ENCODE data around the gene DUSP2.
"Not testable (repeated sequence)": the region's sequence is repeated elsewhere in the genome, so short reads cannot be mapped to it uniquely, and the experiment has no call there.

Gene DUSP2

GRCh38 chr2:96143848-96144480, 1.3 kb downstream of the DUSP2 start:
- H3K36me3 ChIP-seq (ENCODE audit: control insufficient read depth in 1 of 2, insufficient read depth in 2 of 2, low read depth in 1 of 2, low read length in 2 of 2) = peaks cover 0 to 2% of the 10 kb centered on the region in 2 experiments
- 81% methylated on average over 23 of the region's 23 CpGs for WGBS
- no peak overlapping the region for H2BK15ac ChIP-seq (ENCODE audit: low read depth, poor library complexity, severe bottlenecking)
- no peak overlapping the region for H3K14ac ChIP-seq (ENCODE audit: low read length in 2 of 2)
- H3K27me3 ChIP-seq (ENCODE audit: control insufficient read depth in 1 of 2, insufficient read depth in 1 of 2, low read length in 2 of 2) = peaks cover 22 to 24% of the 10 kb centered on the region in 2 experiments
- H3K27ac ChIP-seq (ENCODE audit: low read length, poor library complexity, severe bottlenecking) = no peak overlapping the region
- H3K9ac ChIP-seq (ENCODE audit: low read length) = no peak overlapping the region
- no peak for DNase-seq
- H2AFZ ChIP-seq (ENCODE audit: low read depth, low read length) = no peak overlapping the region
- no peak overlapping the region for H2BK12ac ChIP-seq (ENCODE audit: low read length in 2 of 2)
- H4K8ac ChIP-seq (ENCODE audit: low read length) = no peak overlapping the region
- H3K4ac ChIP-seq (ENCODE audit: low read depth in 1 of 2, low read length in 2 of 2) = no peak overlapping the region
- H3K9me3 ChIP-seq (ENCODE audit: control insufficient read depth, low read length) = no peaks in the 10 kb centered on the region
- no peaks in the 10 kb centered on the region for H3K79me1 ChIP-seq (replicated peaks; ENCODE audit: low read length, poor library complexity, severe bottlenecking)
- H2BK120ac ChIP-seq (ENCODE audit: low read depth, low read length) = no peak overlapping the region
- H2AK5ac ChIP-seq (ENCODE audit: low read length, severe bottlenecking) = no peak overlapping the region
- no peak overlapping the region for H3K23ac ChIP-seq (ENCODE audit: low read length in 2 of 2)
- no peak overlapping the region for H3K18ac ChIP-seq (ENCODE audit: low read depth in 1 of 2, low read length in 2 of 2)
- no peak overlapping the region for H2BK5ac ChIP-seq (ENCODE audit: low read depth, low read length, poor library complexity, severe bottlenecking)
- peak overlapping the region; percentile 32 for H4K91ac ChIP-seq (ENCODE audit: low read length)
- no peak overlapping the region for H3K4me2 ChIP-seq (ENCODE audit: low read length, poor library complexity, severe bottlenecking)
- H3K4me1 ChIP-seq (ENCODE audit: control insufficient read depth, insufficient read depth, low read depth, low read length) = peaks cover 28% of the 10 kb centered on the region
- H3K4me3 ChIP-seq (ENCODE audit: insufficient read depth in 1 of 2, low read depth in 1 of 2, low read length in 2 of 2) = peak overlapping the region in 1 of 2 experiments; percentile 74

- Histone ChIP-seq H2BK15ac (ENCODE audit: low read depth, poor library complexity, severe bottlenecking) (no peak overlapping the region), H2AK5ac (ENCODE audit: low read length, severe bottlenecking) (no peak overlapping the region), H3K27ac (ENCODE audit: low read length, poor library complexity, severe bottlenecking) (no peak overlapping the region), H4K91ac (ENCODE audit: low read length) (no peak overlapping the region), H3K18ac (ENCODE audit: low read depth in 1 of 2, low read length in 2 of 2) (no peak overlapping the region), H3K4me2 (ENCODE audit: low read length, poor library complexity, severe bottlenecking) (no peak overlapping the region), H3K9ac (ENCODE audit: low read length) (no peak overlapping the region), H3K4ac (ENCODE audit: low read depth in 1 of 2, low read length in 2 of 2) (no peak overlapping the region), H2BK5ac (ENCODE audit: low read depth, low read length, poor library complexity, severe bottlenecking) (no peak overlapping the region), H3K36me3 (ENCODE audit: control insufficient read depth in 1 of 2, insufficient read depth in 2 of 2, low read depth in 1 of 2, low read length in 2 of 2) (peaks cover 0 to 2% of the 10 kb centered on the region in 2 experiments), H3K23ac (ENCODE audit: low read length in 2 of 2) (no peak overlapping the region), H4K8ac (ENCODE audit: low read length) (no peak overlapping the region), H3K14ac (ENCODE audit: low read length in 2 of 2) (no peak overlapping the region), H3K27me3 (ENCODE audit: control insufficient read depth in 1 of 2, insufficient read depth in 1 of 2, low read length in 2 of 2) (peaks cover 24% of the 10 kb centered on the region in 2 experiments), H3K4me1 (ENCODE audit: control insufficient read depth, insufficient read depth, low read depth, low read length) (peaks cover 22% of the 10 kb centered on the region), H3K4me3 (ENCODE audit: insufficient read depth in 1 of 2, low read depth in 1 of 2, low read length in 2 of 2) (no peak overlapping the region), H2BK12ac (ENCODE audit: low read length in 2 of 2) (no peak overlapping the region), H3K9me3 (ENCODE audit: control insufficient read depth, low read length) (no peaks in the 10 kb centered on the region), H2BK120ac (ENCODE audit: low read depth, low read length) (no peak overlapping the region), H2AFZ (ENCODE audit: low read depth, low read length) (no peak overlapping the region), H3K79me1 (replicated peaks; ENCODE audit: low read length, poor library complexity, severe bottlenecking) (no peaks in the 10 kb centered on the region)
- 93% methylated on average over 10 of the region's 10 CpGs for WGBS
- DNase-seq = no peak
Measured at GRCh38 chr2:96143231-96143847, 1.9 kb downstream of the DUSP2 start.

GRCh38 chr2:96142217-96143113, 2.8 kb downstream of the DUSP2 start:
- DNase-seq = no peak
- Histone ChIP-seq H3K4me2 (ENCODE audit: low read length, poor library complexity, severe bottlenecking) (no peak overlapping the region), H2BK120ac (ENCODE audit: low read depth, low read length) (no peak overlapping the region), H3K14ac (ENCODE audit: low read length in 2 of 2) (no peak overlapping the region), H3K4me3 (ENCODE audit: insufficient read depth in 1 of 2, low read depth in 1 of 2, low read length in 2 of 2) (no peak overlapping the region), H3K23ac (ENCODE audit: low read length in 2 of 2) (no peak overlapping the region), H2BK15ac (ENCODE audit: low read depth, poor library complexity, severe bottlenecking) (no peak overlapping the region), H3K18ac (ENCODE audit: low read depth in 1 of 2, low read length in 2 of 2) (no peak overlapping the region), H3K79me1 (replicated peaks; ENCODE audit: low read length, poor library complexity, severe bottlenecking) (no peaks in the 10 kb centered on the region), H3K9me3 (ENCODE audit: control insufficient read depth, low read length) (no peaks in the 10 kb centered on the region), H2BK12ac (ENCODE audit: low read length in 2 of 2) (no peak overlapping the region), H3K4me1 (ENCODE audit: control insufficient read depth, insufficient read depth, low read depth, low read length) (peaks cover 18% of the 10 kb centered on the region), H3K4ac (ENCODE audit: low read depth in 1 of 2, low read length in 2 of 2) (no peak overlapping the region), H3K36me3 (ENCODE audit: control insufficient read depth in 1 of 2, insufficient read depth in 2 of 2, low read depth in 1 of 2, low read length in 2 of 2) (peaks cover 0 to 2% of the 10 kb centered on the region in 2 experiments), H3K27ac (ENCODE audit: low read length, poor library complexity, severe bottlenecking) (no peak overlapping the region), H3K9ac (ENCODE audit: low read length) (no peak overlapping the region), H2AK5ac (ENCODE audit: low read length, severe bottlenecking) (no peak overlapping the region), H4K8ac (ENCODE audit: low read length) (no peak overlapping the region), H4K91ac (ENCODE audit: low read length) (no peak overlapping the region), H2AFZ (ENCODE audit: low read depth, low read length) (no peak overlapping the region), H2BK5ac (ENCODE audit: low read depth, low read length, poor library complexity, severe bottlenecking) (no peak overlapping the region), H3K27me3 (ENCODE audit: control insufficient read depth in 1 of 2, insufficient read depth in 1 of 2, low read length in 2 of 2) (peaks cover 24 to 28% of the 10 kb centered on the region in 2 experiments)
- 89% methylated on average over 24 of the region's 26 CpGs for WGBS

GRCh38 chr2:96141624-96141967, 3.6 kb downstream of the DUSP2 start:
- not testable (repeated sequence) for H3K9me3 ChIP-seq (ENCODE audit: control insufficient read depth, low read length); H3K4me2 ChIP-seq (ENCODE audit: low read length, poor library complexity, severe bottlenecking); H3K27ac ChIP-seq (ENCODE audit: low read length, poor library complexity, severe bottlenecking); H3K9ac ChIP-seq (ENCODE audit: low read length); H4K8ac ChIP-seq (ENCODE audit: low read length); DNase-seq; H2BK5ac ChIP-seq (ENCODE audit: low read depth, low read length, poor library complexity, severe bottlenecking); H2BK15ac ChIP-seq (ENCODE audit: low read depth, poor library complexity, severe bottlenecking); H4K91ac ChIP-seq (ENCODE audit: low read length); H3K79me1 ChIP-seq (replicated peaks; ENCODE audit: low read length, poor library complexity, severe bottlenecking); H3K18ac ChIP-seq (ENCODE audit: low read depth in 1 of 2, low read length in 2 of 2); H2AK5ac ChIP-seq (ENCODE audit: low read length, severe bottlenecking); H3K14ac ChIP-seq (ENCODE audit: low read length in 2 of 2); H2BK12ac ChIP-seq (ENCODE audit: low read length in 2 of 2); H2BK120ac ChIP-seq (ENCODE audit: low read depth, low read length); H3K23ac ChIP-seq (ENCODE audit: low read length in 2 of 2); H2AFZ ChIP-seq (ENCODE audit: low read depth, low read length); H3K4ac ChIP-seq (ENCODE audit: low read depth in 1 of 2, low read length in 2 of 2); H3K36me3 ChIP-seq (ENCODE audit: control insufficient read depth in 1 of 2, insufficient read depth in 2 of 2, low read depth in 1 of 2, low read length in 2 of 2); H3K4me3 ChIP-seq (ENCODE audit: insufficient read depth in 1 of 2, low read depth in 1 of 2, low read length in 2 of 2)
- Histone ChIP-seq H3K4me1 (ENCODE audit: control insufficient read depth, insufficient read depth, low read depth, low read length) (peaks cover 18% of the 10 kb centered on the region), H3K27me3 (ENCODE audit: control insufficient read depth in 1 of 2, insufficient read depth in 1 of 2, low read length in 2 of 2) (peaks cover 30 to 31% of the 10 kb centered on the region in 2 experiments)
- WGBS = 100% methylated on average over 4 of the region's 5 CpGs

Data from mesenchymal stem cell (in vitro differentiated cells and primary cell).